Fibroblast of lung (primary cell): ENCODE data around the gene ASAH2B.

Experiments
- CTCF ChIP-seq, 2 donors: IDR thresholded peaks in 1 of 2; conservative IDR thresholded peaks in 1 of 2; 1 replicate in 1 of 2; 2 replicates in 1 of 2; pipeline ENCODE4 v1.5.1; 2011 to 2012; ENCODE audit warnings: low read length in 2 of 2, control low read depth in 1 of 2, inconsistent platforms in 1 of 2, low read depth in 1 of 2, mild to moderate bottlenecking in 1 of 2
- EZH2 ChIP-seq: IDR thresholded peaks from 2 replicates; pipeline ENCODE4 v1.5.1; 2012; ENCODE audit warnings: low read length, control low read depth, mild to moderate bottlenecking; ENCODE audit errors: missing control alignments

- TF ChIP-seq CTCF (conservative IDR thresholded peaks at IDR 0.05 in 1 of 2, IDR thresholded peaks at IDR 0.05 in 1 of 2; ENCODE audit: low read depth in 1 of 2, low read length in 2 of 2) (no peak), EZH2 (no peak)
Observed at GRCh38 chr10:50805981-50806622, 66.4 kb downstream of the ASAH2B start.
